ENCODE measurements around the gene DSE.

The DSE gene

GRCh38 chr6:116492331-116493067 is 121.8 kb downstream of the DSE start:
- no peak for TF ChIP-seq CTCF (IDR thresholded peaks at IDR 0.05; ENCODE audit: insufficient read depth, missing control alignments)
- FAIRE-seq: no peak
- no peak for DNase-seq (ENCODE audit: insufficient read length, low spot score)
